ENCODE results near the gene ZNF580. TPM values are rescaled to one million over a fixed set of nuclear protein-coding genes. Genes with fewer than 3 reads are reported as not detected.

The ZNF580 gene
- total RNA-seq, 1 experiment from 2014 or later, result 15.2 TPM

GRCh38 chr19:55672418-55672817, 31.6 kb downstream of the ZNF580 start:
- H3K4me3 ChIP-seq (ENCODE audit: low read length), result no peak overlapping the region
- H3K27ac ChIP-seq (ENCODE audit: low read length), result no peak overlapping the region
- H3K4me2 ChIP-seq (ENCODE audit: low read length), result no peak overlapping the region
- no TSS peak for BruUV-seq (replicated peaks)
- no peaks in the 10 kb centered on the region for H3K9me2 ChIP-seq (replicated peaks; ENCODE audit: low read length)
- POLR2A ChIA-PET (ENCODE audit: unreplicated experiment), result interaction anchor here (0.6 kb wide), 1 partner anchor 8 kb away, joined by 3 read pairs; no protein-coding TSS in a partner anchor
- H3K9me3 ChIP-seq (ENCODE audit: low read length), result no peaks in the 10 kb centered on the region
- peaks cover 36% of the 10 kb centered on the region for H3K36me3 ChIP-seq (ENCODE audit: low read depth, low read length)
- H3K9ac ChIP-seq (ENCODE audit: low read length), result no peak overlapping the region
- peaks cover 41% of the 10 kb centered on the region for H4K20me1 ChIP-seq (ENCODE audit: low read length)
- TF ChIP-seq EZH2 (IDR thresholded peaks at IDR 0.05; ENCODE audit: low read length, unreplicated experiment), result no peak
- TF ChIP-seq EZH2phosphoT487 (IDR thresholded peaks at IDR 0.05; ENCODE audit: borderline replicate concordance, low read length), result no peak
- TF ChIP-seq, protein P1, sequence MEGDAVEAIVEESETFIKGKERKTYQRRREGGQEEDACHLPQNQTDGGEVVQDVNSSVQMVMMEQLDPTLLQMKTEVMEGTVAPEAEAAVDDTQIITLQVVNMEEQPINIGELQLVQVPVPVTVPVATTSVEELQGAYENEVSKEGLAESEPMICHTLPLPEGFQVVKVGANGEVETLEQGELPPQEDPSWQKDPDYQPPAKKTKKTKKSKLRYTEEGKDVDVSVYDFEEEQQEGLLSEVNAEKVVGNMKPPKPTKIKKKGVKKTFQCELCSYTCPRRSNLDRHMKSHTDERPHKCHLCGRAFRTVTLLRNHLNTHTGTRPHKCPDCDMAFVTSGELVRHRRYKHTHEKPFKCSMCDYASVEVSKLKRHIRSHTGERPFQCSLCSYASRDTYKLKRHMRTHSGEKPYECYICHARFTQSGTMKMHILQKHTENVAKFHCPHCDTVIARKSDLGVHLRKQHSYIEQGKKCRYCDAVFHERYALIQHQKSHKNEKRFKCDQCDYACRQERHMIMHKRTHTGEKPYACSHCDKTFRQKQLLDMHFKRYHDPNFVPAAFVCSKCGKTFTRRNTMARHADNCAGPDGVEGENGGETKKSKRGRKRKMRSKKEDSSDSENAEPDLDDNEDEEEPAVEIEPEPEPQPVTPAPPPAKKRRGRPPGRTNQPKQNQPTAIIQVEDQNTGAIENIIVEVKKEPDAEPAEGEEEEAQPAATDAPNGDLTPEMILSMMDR (conservative IDR thresholded peaks at IDR 0.05; ENCODE audit: low read depth, low read length), result no peak
- CTCF ChIA-PET, result no interaction called here
- intact Hi-C loops (cut with micrococcal nuclease), result no loop called here
- H3K4me1 ChIP-seq (ENCODE audit: insufficient read depth, low read length), result peaks cover 14% of the 10 kb centered on the region
- H3K27me3 ChIP-seq (ENCODE audit: low read length), result no peaks in the 10 kb centered on the region
- no peak for DNase-seq
- H3F3A ChIP-seq (ENCODE audit: low read length, unreplicated experiment), result peaks cover 12% of the 10 kb centered on the region
- peaks cover 85% of the 10 kb centered on the region for H3K79me2 ChIP-seq (ENCODE audit: low read length)
- ATAC-seq, result no peak
- H2AFZ ChIP-seq (ENCODE audit: low read length), result no peak overlapping the region

- Histone ChIP-seq H3K4me2 (ENCODE audit: low read length) (no peak overlapping the region), H3K36me3 (ENCODE audit: low read depth, low read length) (peaks cover 37% of the 10 kb centered on the region), H3K9me3 (ENCODE audit: low read length) (no peaks in the 10 kb centered on the region), H3K4me3 (ENCODE audit: low read length) (no peak overlapping the region), H3K9ac (ENCODE audit: low read length) (no peak overlapping the region), H3K79me2 (ENCODE audit: low read length) (peaks cover 86% of the 10 kb centered on the region), H3K9me2 (replicated peaks; ENCODE audit: low read length) (no peaks in the 10 kb centered on the region), H4K20me1 (ENCODE audit: low read length) (peaks cover 37% of the 10 kb centered on the region), H3K4me1 (ENCODE audit: insufficient read depth, low read length) (peaks cover 14% of the 10 kb centered on the region), H3F3A (ENCODE audit: low read length, unreplicated experiment) (peaks cover 12% of the 10 kb centered on the region), H2AFZ (ENCODE audit: low read length) (no peak overlapping the region), H3K27me3 (ENCODE audit: low read length) (no peaks in the 10 kb centered on the region), H3K27ac (ENCODE audit: low read length) (no peak overlapping the region)
- BruUV-seq (replicated peaks), result no TSS peak
- TF ChIP-seq, protein P1 (conservative IDR thresholded peaks at IDR 0.05; ENCODE audit: low read depth, low read length), result no peak
- no peak for TF ChIP-seq EZH2 (IDR thresholded peaks at IDR 0.05; ENCODE audit: low read length, unreplicated experiment)
- TF ChIP-seq EZH2phosphoT487 (IDR thresholded peaks at IDR 0.05; ENCODE audit: borderline replicate concordance, low read length), result no peak
- no peak for ATAC-seq
- CTCF ChIA-PET, result no interaction called here
- intact Hi-C loops (cut with micrococcal nuclease), result no loop called here
- DNase-seq, result no peak
- POLR2A ChIA-PET (ENCODE audit: unreplicated experiment), result interaction anchor here (0.9 kb wide), 1 partner anchor 394 kb away, joined by 5 read pairs; no protein-coding TSS in a partner anchor
Observed at GRCh38 chr19:55673465-55673864, 32.7 kb downstream of the ZNF580 start.

GRCh38 chr19:55673889-55674288, 33.1 kb downstream of the ZNF580 start:
- H3F3A ChIP-seq (ENCODE audit: low read length, unreplicated experiment), result peaks cover 12% of the 10 kb centered on the region
- peaks cover 86% of the 10 kb centered on the region for H3K79me2 ChIP-seq (ENCODE audit: low read length)
- no peaks in the 10 kb centered on the region for H3K9me3 ChIP-seq (ENCODE audit: low read length)
- H3K9me2 ChIP-seq (replicated peaks; ENCODE audit: low read length), result no peaks in the 10 kb centered on the region
- H3K9ac ChIP-seq (ENCODE audit: low read length), result no peak overlapping the region
- CTCF ChIA-PET, result no interaction called here
- ATAC-seq (no peak), DNase-seq (no peak)
- H3K36me3 ChIP-seq (ENCODE audit: low read depth, low read length), result peaks cover 37% of the 10 kb centered on the region
- POLR2A ChIA-PET (ENCODE audit: unreplicated experiment), result interaction anchor here (0.9 kb wide), 1 partner anchor 395 kb away, joined by 5 read pairs; no protein-coding TSS in a partner anchor
- TF ChIP-seq EZH2phosphoT487 (IDR thresholded peaks at IDR 0.05; ENCODE audit: borderline replicate concordance, low read length) (no peak), EZH2 (IDR thresholded peaks at IDR 0.05; ENCODE audit: low read length, unreplicated experiment) (no peak)
- TF ChIP-seq, protein P1 (conservative IDR thresholded peaks at IDR 0.05; ENCODE audit: low read depth, low read length), result no peak
- H3K27me3 ChIP-seq (ENCODE audit: low read length), result no peaks in the 10 kb centered on the region
- H4K20me1 ChIP-seq (ENCODE audit: low read length), result peaks cover 37% of the 10 kb centered on the region
- H3K4me3 ChIP-seq (ENCODE audit: low read length), result no peak overlapping the region
- H3K4me1 ChIP-seq (ENCODE audit: insufficient read depth, low read length), result peaks cover 18% of the 10 kb centered on the region
- intact Hi-C loops (cut with micrococcal nuclease), result no loop called here
- no TSS peak for BruUV-seq (replicated peaks)
- peak overlapping the region; percentile 90; the same call in 1 of the 2 replicates for H3K4me2 ChIP-seq (ENCODE audit: low read length)
- no peak overlapping the region for H3K27ac ChIP-seq (ENCODE audit: low read length)
- H2AFZ ChIP-seq (ENCODE audit: low read length), result no peak overlapping the region
